Measurements from ENCODE around the gene GAL.

- TF ChIP-seq CTCF (conservative IDR thresholded peaks at IDR 0.05; ENCODE audit: low read depth, low read length) (no peak), EZH2 (IDR thresholded peaks at IDR 0.05; ENCODE audit: borderline replicate concordance, low read depth, low read length, poor library complexity, severe bottlenecking) (no peak)
These were observed 13.9 kb upstream of the GAL start for GRCh38 chr11:68670208-68670992.

All from A673 (cell line).